PC-9 (cell line): ENCODE results near the gene RFK.

ENCODE experiments used
- EZH2 ChIP-seq: fragments of 200-600 bp; sonication (generic); IDR thresholded peaks from 2 replicates; pipeline ENCODE4 v1.8.0; 2017; ENCODE audit warnings: antibody characterized with exemption, low read depth
- TF ChIP-seq, protein P1 (sequence below): fragments of 200-600 bp; sonication (generic); conservative IDR thresholded peaks from 2 replicates; pipeline ENCODE4 v1.6.1; 2017; ENCODE audit warnings: mixed run types, antibody characterized with exemption, mild to moderate bottlenecking, moderate library complexity

DNA sequence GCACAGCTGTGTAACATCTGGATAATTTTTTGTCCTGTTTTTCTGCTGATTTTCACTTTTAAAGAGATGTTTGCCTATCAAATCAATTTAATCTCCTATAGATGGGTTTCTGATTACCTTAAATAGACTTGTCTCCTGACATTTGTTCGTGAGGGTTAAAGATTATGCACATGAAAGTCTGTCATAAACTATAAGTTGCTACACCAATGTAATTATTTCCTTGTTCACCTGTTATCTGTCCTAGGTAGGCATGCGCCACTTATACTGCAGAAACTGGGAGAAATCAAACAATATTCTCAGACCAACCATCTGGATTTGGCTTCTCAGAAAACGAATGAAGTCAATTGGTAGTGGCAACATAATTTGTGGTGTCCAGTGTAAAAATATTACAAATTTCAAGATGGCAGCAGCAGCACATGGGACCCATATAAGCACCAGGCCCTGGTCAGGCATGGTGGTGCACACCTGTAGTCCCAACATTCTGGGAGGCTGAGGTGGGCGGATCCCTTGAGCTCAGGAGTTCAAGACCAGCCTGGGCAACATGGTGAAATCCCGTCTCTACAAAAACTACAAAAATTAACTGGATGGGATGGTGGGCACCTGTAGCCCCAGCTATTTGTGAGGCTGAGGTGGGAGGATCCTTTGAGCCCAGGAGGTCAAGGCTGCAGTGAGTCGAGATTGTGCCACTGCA is 20.3 kb downstream of the RFK start:
- TF ChIP-seq, protein P1, sequence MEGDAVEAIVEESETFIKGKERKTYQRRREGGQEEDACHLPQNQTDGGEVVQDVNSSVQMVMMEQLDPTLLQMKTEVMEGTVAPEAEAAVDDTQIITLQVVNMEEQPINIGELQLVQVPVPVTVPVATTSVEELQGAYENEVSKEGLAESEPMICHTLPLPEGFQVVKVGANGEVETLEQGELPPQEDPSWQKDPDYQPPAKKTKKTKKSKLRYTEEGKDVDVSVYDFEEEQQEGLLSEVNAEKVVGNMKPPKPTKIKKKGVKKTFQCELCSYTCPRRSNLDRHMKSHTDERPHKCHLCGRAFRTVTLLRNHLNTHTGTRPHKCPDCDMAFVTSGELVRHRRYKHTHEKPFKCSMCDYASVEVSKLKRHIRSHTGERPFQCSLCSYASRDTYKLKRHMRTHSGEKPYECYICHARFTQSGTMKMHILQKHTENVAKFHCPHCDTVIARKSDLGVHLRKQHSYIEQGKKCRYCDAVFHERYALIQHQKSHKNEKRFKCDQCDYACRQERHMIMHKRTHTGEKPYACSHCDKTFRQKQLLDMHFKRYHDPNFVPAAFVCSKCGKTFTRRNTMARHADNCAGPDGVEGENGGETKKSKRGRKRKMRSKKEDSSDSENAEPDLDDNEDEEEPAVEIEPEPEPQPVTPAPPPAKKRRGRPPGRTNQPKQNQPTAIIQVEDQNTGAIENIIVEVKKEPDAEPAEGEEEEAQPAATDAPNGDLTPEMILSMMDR = no peak
- TF ChIP-seq EZH2 = no peak
